AG09309 (cell line): ENCODE results near the gene COL17A1.

Experiments
- DNase-seq: peaks from one replicate; pipeline ENCODE4 v3.0.0-alpha.2; 2010; ENCODE audit warnings: low read depth
- H3K4me3 ChIP-seq: 2 replicates; pipeline ENCODE4 v1.5.1; 2011; ENCODE audit warnings: mild to moderate bottlenecking, low read depth, low read length, moderate library complexity; ENCODE audit not compliant: control insufficient read depth
- TF ChIP-seq, protein P1 (sequence below): IDR thresholded peaks from 2 replicates; pipeline ENCODE4 v1.5.1; 2011; ENCODE audit warnings: mild to moderate bottlenecking, low read depth, low read length, inconsistent platforms; ENCODE audit not compliant: insufficient read depth, control insufficient read depth; ENCODE audit errors: missing control alignments

The COL17A1 gene

DNA sequence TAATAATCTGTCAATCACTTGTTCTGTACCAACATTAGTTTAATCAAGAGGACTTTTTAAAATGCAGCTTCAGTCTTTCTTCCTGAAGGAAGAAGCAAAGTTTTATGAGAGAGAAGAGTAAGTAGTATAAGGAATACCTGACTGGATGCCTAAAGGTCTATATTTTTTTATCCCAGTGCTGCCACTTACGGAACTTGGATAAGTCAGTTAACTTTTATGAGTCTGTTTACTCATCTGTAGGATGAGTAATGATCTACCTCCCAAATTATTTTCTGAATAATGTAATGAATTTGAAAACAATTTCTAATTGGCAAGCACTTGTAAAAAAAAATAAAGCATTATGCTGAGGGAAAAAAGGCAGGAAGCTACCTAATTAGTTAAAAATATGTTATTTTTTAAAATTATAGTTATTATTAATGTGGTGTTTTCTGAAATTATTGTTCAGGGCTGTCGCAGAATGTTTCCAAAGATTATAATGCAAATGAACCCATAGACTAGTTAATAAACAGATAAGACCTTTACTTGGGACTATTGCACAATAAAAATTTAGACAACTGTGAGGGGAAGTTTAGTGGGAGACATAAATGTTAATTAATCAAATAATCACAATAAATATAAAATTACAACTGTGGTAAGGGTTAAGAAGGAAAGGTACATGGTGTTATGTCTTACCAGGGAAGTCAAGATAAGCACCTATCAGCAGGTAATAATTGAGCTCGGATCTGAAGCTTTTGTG is 94.1 kb downstream of the COL17A1 start:
- no peak for DNase-seq
- TF ChIP-seq, protein P1, sequence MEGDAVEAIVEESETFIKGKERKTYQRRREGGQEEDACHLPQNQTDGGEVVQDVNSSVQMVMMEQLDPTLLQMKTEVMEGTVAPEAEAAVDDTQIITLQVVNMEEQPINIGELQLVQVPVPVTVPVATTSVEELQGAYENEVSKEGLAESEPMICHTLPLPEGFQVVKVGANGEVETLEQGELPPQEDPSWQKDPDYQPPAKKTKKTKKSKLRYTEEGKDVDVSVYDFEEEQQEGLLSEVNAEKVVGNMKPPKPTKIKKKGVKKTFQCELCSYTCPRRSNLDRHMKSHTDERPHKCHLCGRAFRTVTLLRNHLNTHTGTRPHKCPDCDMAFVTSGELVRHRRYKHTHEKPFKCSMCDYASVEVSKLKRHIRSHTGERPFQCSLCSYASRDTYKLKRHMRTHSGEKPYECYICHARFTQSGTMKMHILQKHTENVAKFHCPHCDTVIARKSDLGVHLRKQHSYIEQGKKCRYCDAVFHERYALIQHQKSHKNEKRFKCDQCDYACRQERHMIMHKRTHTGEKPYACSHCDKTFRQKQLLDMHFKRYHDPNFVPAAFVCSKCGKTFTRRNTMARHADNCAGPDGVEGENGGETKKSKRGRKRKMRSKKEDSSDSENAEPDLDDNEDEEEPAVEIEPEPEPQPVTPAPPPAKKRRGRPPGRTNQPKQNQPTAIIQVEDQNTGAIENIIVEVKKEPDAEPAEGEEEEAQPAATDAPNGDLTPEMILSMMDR, result no peak
- no peak overlapping the region for H3K4me3 ChIP-seq

DNA sequence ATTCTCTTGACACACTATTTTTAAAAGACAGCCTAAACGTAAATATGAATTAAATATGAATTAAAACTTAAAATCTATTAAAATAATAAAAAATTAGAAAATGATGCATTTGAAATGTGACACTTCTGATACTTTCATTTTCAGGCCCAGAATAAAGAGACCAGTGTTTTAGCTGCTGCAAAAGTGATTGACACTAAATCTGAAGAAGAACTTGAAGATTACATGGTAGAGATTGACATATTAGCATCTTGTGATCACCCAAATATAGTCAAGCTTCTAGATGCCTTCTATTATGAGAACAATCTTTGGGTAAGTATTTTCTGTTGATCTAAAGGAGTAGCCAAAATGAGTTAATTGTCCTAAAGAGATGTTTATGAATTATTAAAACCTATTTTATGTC is 95.1 kb downstream of the COL17A1 start:
- TF ChIP-seq, protein P1, result no peak
- no peak overlapping the region for H3K4me3 ChIP-seq
- no peak for DNase-seq

DNA sequence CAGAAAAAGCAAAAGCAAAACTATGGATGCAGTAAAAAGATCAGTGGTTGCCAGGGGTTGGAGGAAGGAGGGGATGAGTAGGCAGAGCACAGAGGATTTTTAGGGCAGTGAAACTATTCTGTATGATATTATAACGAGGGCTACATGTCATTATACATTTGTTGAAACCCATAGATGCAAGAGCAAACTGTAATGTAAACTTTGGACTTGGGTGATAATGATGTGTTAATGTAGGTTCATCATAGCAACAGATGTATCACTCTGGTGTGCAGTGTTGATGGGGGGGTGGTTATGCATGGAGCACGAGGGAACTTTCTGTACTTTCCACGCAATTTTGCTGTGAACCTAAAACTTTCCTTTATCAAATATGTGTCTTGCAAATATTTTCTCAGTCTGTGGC is 95.6 kb downstream of the COL17A1 start:
- TF ChIP-seq, protein P1, result no peak
- no peak for DNase-seq
- no peak overlapping the region for H3K4me3 ChIP-seq

DNA sequence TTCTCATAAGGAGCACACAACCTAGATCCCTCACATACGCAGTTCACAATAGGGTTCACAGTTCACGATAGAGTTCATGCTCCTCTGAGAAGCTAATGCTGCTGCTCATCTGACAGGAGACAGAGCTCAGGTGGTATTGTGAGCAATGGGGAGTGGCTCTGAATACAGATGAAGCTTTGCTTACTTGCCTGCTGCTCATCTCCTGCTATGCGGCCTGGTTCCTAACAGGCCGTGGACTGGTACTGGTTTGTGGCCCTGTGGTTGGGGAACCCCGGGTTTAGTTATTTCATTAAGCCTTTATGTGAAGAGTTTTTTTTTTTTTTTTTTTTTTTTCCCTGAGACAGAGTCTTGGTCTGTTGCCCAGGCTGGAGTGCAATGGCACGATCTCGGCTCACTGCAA is 99.3 kb downstream of the COL17A1 start:
- no peak for DNase-seq
- TF ChIP-seq, protein P1, result no peak
- no peak overlapping the region for H3K4me3 ChIP-seq

DNA sequence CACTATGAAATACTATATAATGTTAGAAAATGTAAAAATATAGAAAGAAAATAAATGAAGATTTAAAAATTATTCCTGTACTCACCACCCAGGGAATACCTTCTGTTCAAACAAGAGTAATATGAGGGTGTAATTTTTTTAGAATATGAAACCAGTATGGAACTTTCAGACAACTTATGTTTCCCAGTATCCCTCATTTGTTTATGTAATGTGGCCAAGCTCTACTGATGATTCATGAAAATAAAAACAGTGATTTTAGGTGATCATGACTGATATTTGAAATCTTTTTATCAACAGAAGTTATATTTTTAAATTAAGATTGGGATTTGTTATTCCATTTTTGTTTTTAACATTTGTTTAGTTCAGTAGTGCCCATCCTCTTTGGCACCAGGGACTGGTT is 100.0 kb downstream of the COL17A1 start:
- DNase-seq, result no peak
- H3K4me3 ChIP-seq, result no peak overlapping the region
- TF ChIP-seq, protein P1, result no peak

DNA sequence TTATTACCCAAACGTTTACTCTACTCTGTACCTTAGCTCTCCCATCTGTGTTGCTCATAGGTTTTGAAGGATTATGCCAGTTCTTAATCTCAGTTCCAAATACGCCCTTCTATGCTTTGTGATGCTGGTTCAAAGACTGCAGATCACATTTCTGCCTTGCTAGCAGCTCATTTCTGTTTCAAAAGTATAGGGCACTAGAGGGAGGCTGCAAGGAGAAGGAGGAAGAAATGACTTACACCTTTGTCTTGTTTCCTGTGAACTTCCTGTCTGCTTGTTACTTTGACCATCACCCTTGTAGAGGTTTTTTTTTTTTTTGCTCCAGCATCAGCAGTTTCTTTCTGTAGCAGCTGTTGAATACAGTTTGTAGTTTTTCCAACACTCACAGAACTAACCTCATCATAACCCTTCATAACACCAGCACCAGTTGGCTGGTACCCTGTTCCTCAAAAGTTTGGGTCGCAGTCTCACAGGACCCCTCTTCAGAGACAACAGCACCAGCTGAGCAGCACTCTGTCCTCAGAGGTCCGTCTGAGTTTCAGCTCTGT is 102.2 kb downstream of the COL17A1 start:
- TF ChIP-seq, protein P1, result no peak

More for the DNA sequence above, 102.2 kb downstream of the COL17A1 start:
- no peak for DNase-seq
- H3K4me3 ChIP-seq, result no peak overlapping the region
